NCI-H524 (cell line): ENCODE results near the gene ZNF783.
"Not testable (repeated sequence)": the region's sequence is repeated elsewhere in the genome, so short reads cannot be mapped to it uniquely, and the experiment has no call there.

Source experiments
- DNase-seq, 2 experiments: peaks; one replicate each; lab custom pipeline; 2025; lab: John Stamatoyannopoulos, UW

The ZNF783 gene

DNA sequence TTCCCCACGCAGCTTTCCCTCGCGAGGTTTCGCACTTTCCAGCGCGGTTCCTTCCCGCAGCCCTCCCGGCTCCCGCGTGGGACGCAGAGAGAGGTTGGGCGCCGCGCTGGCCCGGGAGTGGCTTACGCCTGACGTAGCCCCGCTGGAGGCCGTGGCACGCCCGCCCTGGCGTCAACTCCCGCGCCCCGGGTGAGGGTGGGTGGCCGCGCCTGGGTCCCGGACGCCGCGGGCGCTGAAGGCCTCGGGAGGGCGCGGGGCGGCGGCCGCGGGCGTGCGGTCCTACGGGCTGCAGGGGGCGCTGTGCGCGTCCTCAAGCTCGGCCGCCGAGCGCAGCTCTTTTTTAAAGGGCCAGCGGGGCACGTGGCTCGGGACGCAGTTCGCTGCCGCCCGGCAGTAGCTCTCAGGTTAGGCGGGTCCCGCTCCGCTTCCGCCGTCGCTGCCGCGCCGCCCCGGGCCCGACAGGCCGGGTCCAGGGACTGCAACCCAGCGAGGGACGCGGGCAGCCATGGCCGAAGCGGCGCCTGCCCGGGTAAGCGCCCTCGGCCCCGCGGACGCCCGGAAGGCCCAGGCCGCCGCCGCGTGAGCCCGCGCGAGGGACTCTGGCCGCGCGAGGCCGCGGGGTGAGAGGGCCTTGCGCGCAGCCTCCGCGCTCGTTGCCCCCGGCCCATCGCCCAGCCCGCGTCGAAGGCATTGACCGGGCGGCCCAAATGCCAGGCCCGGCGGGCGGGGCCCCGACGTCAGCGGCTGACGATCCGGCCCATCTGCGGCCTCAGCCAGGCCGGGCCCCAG is at the start of gene ZNF783:
Gene ZNF783, plus strand, starts transcription at position 368 of the 789 bp plus-strand sequence. Its CDS starts 138 bp downstream, at position 506.
- DNase-seq: peak; percentile 55 to 81

DNA sequence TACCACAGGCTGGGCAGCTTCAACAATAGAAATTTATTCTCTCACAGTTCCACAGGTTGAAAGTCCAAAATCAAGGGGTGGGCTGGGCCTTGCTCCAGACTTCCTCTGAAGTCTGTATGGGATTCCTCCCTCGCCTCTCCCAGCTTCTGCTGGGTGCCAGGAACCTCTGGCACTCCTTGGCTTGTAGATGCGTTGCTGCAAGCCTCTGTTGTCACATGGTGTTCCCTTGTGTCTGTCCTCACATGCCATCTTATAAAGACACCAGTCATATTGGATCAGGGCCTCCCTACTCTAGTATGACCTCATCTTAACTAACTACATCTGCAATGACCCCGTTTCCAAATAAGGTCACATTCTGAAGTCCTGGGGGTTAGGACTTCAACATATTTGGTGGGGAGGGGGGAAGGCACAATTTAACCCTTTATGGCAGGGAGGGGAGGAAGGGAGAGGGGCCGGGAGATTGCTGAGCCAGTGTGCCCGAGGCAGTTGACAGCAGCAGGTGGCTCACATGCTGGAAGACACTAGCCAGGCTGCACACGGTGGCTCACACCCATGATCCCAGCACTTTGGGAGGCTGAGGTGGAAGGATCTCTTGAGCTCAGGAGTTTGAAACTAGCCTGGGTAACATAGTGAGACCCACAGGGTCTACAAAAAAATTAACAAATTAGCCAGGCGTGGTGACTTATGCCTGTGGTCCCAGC is 47.8 kb upstream of the ZNF783 start:
- no peak for DNase-seq

DNA sequence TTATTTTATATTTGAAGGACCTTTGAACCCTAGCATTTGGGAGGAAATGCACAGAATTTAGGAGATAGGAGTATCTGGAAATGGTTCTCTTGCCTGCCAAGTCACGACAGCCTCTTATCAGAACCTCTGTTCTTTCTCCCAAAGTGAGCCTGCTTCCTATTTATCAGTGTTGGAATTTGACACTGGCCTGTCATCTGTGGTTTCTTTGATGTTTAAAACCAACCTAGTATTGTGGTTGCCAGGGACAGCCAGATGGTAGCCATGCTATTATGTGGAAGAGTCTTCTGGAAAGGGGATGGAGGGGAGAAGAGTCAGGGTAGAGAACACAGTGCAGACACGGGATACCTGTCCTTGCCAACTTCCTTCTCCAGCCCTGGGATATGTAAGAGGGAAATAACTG is 45.6 kb upstream of the ZNF783 start:
- DNase-seq: no peak

DNA sequence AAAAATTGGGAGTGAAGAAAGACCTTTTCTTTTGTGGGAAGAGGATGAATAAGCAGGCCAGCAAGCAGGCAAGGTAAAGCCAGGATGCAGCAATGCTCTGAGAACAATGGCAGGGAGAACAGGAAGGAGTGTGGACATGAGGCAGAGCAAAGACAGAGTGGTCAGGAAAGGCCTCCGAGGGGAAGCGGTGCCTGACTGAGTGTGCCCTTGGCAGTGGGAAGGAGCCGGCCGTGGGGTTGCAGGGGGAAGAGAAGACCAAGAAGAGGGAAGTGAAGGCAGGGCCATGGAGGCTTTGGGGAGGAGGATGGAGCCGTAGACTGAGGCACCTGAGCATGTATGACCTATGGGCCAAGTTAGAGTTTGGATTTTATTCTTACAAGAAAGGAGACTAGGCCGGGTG is 44.4 kb upstream of the ZNF783 start:
- no peak for DNase-seq

DNA sequence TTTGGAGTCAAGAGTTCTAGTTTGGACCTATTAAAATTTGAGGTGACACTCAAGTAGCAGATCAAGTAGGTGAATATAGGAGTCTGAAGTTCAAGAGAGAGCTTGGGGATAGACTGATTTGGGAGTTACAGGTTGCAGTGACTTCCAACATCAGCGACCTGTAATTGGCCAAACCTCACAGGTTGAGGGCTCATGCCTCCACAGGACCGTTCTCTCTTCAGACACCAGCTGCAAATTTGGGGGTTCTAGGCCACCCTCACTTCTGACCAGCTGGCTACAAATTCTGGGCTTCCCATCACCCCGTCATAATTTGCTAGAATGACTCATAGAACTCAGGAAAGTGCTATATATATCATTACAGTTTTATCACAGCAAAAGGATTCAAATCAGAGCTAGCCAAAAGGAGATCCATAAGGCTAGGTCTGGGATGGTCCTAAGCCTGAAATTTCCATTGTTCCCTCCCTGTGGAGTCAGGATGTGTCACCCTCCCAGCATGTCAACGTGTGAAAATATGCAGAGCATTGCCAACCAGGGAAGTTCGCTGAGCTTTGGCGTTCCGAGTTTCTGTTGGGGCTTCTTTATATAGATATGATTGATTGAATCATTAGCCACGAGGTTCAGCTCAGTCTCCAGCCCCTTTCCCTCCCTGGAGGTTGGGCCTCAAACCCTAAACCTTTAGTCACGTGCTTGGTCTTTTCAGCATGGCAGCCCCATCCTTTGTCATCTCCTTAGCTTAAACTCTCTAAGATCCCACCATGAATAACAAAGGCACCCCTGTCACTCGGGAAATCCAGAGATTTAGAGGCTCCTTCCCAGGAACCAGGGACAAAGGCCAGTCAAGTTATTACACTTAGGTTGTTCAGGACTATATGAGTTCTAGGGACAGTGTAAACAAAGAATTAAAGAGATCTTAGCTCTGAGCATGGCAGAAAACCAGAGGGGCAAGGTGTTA is 43.3 kb upstream of the ZNF783 start:
- DNase-seq: no peak

DNA sequence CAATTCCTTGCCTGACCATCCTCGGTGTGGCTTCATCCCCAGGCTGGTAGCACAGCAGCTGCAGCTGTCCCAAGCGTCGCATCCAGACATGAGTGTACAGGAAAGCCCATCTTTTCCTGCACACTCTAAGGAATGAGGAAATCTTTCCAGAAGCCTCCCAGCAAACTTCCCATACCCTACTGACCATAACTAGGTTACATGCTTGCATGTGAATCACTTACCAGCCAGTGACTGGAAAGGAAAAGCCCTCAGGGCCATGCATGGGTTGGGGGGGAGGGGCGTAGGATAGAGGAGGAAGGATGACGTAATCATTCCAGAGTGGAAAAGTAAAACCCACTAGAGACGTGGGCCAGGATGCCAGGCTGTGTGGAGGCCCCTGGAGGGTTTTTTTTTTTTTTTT is 41.5 kb upstream of the ZNF783 start:
- no peak for DNase-seq

DNA sequence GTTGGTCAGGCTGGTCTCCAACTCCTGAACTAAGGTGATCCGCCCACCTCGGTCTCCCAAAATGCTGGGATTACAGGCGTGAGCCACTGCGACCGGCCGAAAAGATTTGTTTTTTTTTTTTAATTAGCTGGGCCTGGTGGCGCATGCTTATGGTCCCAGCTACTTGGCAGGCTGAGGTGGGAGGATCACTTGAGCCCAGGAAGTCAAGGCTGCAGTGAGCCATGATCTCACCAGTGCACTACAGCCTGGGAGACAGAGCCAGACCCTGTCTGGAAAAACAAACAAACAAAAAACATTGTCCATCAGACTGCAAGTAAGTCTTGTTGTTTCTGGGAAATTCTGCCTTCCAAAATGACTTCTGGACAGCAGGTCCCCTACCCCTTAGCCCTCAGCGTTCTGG is 38.8 kb upstream of the ZNF783 start:
- DNase-seq: no peak

DNA sequence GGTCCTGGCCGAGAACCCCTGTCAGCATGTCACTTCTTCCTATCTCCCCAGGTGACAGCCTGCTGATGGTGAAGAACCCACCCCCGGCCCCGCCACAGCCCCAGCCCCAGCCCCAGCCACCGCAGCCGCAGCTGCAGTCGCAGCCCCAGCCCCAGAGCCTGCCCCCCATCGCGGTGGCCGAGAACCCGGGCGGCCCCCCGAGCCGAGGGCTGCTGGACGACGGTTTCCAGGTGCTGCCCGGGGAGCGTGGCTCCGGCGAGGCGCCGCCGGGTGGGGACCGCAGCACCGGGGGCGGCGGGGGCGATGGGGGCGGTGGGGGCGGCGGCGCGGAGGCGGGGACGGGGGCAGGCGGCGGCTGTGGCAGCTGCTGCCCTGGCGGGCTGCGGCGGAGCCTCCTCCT is 38.2 kb upstream of the ZNF783 start:
- DNase-seq: no peak

DNA sequence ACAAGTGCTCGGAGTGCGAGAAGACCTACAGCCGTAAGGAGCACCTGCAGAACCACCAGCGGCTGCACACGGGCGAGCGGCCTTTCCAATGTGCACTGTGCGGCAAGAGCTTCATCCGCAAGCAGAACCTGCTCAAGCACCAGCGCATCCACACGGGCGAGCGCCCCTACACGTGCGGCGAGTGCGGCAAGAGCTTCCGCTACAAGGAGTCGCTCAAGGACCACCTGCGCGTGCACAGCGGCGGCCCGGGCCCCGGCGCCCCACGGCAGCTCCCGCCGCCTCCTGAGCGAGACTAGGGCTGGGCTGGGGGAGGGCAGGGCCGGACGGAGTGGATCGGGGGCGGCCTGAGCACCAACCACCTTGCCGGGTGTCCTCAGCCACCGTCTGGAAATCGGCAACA is 37.6 kb upstream of the ZNF783 start:
- DNase-seq: no peak

DNA sequence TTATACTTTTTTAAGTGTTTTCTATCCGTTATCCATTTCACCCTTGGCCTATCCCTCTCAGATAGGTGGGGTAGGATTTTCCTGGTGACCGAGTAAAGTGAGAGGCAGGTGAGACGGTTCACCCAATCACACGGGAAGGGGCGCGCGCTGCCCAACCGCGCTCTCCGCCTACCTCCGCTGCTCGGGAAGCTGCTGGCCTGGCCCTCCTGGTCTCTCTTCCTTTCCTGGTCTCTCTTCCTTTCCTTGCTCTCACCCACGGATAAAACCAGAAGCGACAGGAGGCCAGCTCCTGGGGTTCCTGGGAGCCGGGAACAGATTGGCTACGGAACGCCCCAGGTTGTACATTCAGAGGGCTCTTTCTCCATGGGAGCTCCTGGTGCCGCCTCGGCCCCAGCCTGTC is 36.9 kb upstream of the ZNF783 start:
- no peak for DNase-seq

DNA sequence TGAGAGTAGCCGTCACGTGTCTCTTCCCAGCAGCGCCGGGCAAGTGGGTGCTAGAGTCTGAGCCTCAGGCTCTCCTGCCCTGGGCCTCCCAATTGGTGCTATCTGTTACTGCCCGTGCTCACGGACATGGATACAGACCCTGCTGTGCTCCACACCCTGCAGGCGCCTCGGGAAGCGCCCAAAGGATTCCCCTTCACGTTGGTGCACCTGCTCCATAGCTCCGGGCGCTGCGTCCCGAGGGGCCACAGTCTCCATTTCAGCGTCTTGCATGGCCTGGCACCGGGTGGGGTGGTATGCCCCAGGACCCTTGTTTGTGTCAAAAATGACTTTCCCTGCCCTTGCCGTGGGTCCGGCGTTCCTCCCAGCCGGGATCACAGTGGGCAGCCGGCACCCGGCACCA is 36.3 kb upstream of the ZNF783 start:
- DNase-seq: no peak

DNA sequence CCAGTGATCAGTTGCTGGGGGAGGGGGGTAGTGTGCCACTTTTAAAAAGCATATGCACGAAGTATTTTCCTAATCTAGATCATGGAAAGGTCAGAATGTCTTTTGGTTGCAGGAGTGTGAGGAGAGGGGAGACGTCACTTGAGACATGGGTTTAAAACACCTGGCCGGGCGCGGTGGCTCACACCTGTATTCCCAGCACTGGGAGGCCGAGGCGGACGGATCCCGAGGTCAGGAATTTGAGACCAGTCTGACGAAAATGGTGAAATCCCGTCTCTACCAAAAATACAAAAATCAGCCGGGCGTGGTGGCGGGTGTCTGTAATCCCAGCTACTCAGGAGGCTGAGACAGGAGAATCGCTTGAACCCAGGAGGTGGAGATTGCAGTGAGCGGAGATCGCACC is 35.6 kb upstream of the ZNF783 start:
- DNase-seq: not testable (repeated sequence)

DNA sequence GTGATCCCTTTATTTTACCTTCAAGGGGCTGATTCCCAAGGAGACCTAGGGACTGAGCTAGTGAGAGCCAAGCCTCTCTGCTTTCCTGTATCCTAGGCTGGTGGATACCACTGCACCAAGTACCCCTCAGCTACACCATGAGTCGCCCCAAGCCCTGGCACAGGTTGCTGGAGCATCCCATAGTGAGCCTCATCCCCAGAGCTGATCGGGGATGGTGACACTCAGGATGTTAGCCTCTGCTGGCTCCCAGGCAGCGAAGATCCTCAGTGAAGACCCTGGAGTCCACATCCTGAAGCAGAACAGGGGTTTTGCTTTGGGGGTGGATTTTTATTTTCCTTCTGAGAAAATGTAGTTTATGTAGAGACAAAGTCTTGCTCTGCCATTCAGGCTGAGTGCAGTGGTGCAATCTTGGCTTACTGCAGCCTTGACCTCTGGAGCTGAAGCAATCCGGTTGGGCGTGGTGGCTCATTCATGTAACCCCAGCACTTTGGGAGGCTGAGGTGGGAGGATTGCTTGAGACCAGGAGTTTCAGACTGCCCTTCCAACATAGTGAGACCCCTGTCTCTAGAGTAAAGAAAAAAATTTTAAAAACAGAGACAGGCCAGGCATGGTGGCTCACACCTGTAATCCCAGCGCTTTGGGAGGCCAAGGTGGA is 35.0 kb upstream of the ZNF783 start:
- no peak for DNase-seq

DNA sequence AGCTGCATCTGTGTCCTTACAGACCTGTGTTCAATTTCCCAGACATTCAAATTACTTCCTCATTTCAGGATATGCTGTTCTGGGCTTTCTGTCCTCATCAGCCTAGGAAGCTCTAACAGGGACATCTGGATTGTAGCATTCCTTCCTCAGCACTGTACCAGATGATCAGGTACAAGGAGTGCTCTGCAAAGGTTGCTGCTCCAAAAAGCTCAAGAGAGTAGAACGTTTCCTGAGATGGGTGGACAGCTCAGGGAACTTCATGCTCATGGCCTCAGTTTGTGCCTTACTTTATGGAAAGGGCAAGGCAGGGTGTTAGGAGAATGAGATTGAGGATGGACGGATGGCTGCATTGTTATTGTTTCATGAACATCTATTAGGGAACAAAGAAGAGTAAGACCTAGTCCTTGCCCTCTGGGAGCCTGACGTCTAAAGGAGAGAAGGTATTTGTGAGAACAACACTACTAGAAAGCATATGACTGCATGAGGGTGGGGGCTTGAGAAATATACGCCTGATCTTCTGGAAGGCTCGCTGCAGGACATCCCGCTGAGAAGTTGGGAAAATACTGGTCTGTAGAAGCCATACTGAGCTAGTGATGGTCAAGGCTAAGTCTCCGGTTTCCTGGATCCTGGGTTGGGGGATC is 33.0 kb upstream of the ZNF783 start:
- no peak for DNase-seq

DNA sequence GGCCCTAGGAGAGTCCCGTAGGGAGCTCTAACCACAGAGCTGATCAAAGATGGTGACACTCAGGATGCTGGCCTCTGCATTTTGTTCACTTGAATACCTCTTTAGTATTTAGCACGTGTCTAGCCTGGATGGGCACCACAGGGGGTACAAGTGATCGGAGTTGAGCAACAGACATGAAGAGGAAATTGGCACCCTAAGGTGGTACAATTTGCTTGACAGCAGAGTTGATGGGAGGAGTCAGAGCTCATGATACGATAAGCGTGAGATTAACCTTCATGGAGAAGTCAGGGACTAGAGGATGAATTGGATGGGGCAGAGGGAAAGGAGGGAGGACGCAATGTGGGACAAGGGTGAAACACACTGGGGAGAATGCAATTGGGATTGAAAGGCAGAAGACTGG is 32.5 kb upstream of the ZNF783 start:
- DNase-seq: no peak

DNA sequence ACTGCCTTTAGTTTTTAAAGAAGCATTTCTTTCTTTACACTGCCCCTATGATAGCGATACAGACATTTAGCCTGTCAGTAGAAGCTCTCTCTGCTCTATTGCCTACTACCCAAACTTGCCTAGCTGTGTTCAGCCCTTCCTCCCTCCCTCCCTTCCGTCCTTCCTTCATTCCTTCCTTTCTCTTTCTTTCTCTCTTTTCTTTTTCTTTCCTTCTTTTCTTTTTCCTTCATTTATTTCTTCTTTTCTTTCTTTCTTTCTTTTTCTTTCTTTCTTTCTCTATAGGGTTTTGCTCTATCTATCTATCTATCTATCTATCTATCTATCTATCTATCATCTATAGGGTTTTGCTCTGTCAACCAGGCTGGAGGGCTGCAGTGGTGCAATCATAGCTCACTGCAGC is 29.6 kb upstream of the ZNF783 start:
- DNase-seq: no peak

DNA sequence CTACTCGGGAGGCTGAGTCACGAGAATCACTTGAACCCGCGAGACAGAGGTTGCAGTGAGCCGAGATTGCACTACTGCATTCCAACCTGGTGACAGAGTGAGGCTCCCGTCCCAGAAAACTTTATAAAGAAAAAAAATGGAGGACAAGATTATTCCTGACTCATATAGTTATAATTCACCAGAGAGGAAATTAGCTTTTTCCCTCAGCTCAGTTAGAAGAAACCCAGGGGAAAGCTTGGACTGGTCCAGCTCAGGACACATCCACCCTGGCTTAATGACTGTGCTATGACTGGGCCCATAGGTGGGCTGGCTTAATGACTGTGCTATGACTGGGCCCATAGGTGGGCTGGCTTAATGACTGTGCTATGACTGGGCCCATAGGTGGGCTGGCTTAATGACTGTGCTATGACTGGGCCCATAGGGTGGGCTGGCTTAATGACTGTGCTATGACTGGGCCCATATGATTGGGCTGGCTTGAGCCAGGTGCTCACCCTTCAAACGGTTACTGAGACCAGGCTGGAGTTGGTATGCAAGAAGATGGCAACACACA is 28.3 kb upstream of the ZNF783 start:
- DNase-seq: not testable (repeated sequence)

DNA sequence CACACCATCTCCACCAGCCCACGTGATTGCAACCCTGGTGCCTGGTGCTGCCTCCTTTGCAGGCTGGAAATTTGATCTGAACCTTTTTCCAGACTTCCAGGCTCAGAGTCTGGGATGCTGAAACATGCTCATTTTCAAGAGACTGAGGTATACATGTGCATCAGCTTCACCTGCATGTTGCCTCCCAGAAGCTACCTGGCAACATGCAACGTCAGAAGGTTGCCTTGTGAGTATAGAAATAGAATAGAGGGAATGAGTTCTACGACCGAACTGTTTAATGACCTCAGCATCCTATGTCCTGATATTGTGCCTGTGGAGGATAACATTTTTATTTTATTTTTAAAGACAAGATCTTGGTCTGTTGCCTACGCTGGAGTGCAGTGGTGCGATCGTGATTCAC is 24.5 kb upstream of the ZNF783 start:
- DNase-seq: no peak

DNA sequence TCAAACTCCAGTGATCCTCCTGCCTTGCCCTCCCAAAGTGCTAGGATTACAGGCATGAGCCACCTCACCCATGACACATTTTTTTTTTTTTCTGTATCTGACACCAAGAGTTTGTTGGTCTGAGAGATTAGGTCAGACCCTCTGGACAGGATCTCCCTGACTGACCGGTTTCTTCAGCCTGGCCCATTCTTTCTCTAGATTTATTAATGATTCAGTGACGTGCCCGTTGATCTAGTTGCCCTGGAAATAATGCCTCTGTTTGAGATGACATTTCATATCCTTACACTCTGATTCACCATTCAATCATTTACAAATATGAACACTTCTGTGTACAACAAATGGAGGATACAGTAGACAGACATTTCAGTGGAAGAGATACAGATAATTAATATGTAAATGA is 23.9 kb upstream of the ZNF783 start:
- no peak for DNase-seq

DNA sequence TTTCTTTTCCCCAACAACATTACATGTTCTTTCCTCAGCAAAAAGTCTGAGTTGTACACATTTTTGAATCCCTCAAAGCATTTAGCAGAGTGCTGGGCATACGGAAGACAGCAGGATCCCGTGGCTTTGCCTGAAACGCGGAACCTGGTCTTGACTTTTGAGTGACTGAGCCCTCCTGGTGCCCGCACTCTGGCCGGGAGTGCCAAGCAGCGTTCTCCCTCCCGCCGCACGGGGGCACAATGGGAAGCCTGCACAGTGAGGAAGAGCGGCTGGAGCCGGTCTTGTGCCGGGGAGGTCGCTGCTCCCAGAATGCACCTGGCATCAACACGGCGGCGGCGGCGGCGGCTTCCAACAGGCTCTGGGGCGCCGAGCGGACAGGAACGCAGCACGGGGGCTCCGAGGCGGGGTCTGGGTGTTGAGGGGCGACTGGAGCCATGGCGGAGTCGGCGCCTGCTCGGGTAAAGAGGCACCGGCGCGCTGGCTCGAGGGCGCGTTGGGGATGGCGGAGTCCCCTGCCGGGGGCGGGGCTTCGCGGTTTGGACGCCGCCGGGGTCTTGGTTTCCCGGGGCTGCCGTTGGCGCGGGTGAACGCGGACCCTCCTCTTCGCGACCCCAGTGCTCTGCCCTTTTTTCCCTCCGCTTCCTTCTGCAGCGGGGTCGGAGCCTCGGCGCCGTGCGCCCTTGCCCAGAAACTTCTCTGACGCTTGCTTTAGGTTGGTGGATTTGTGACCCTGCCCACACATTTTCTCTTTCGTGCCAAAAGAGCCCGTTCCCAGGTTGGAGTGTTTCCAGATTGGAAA is 22.5 kb upstream of the ZNF783 start, which contains the start of gene ZNF212:
Gene ZNF212, plus strand, starts transcription at position 307 of the 799 bp plus-strand sequence. Its CDS starts 128 bp downstream, at position 435.
- peak; percentile 83 to 86 for DNase-seq
